SK-N-SH (cell line): ENCODE results near the gene EMX1.

Experiments
- CTCF ChIP-seq: fragments of 200-600 bp; sonication (generic); IDR thresholded peaks from 2 replicates; pipeline ENCODE4 v1.6.1; 2017; ENCODE audit warnings: antibody characterized with exemption, mild to moderate bottlenecking, moderate library complexity
- NFIC ChIP-seq: IDR thresholded peaks from 2 replicates; pipeline ENCODE4 v1.4.0; 2012; ENCODE audit warnings: borderline replicate concordance
- POLR2AphosphoS5 ChIP-seq: IDR thresholded peaks from 2 replicates; pipeline ENCODE4 v1.6.1; 2012; ENCODE audit warnings: low read depth, low read length
- USF2 ChIP-seq: fragments of 150-350 bp; IDR thresholded peaks from 2 replicates; pipeline ENCODE4 v1.6.1; 2017; ENCODE audit warnings: antibody characterized with exemption, low read length, low read depth, borderline replicate concordance

GRCh38 chr2:72917138-72917876, at the start of gene EMX1:
- no peak for TF ChIP-seq USF2
- no peak for TF ChIP-seq CTCF
- no peak for TF ChIP-seq NFIC
- no peak for TF ChIP-seq POLR2AphosphoS5
